DND-41 (cell line): ENCODE results near the gene HOXA5.

Experiments used
- EZH2 ChIP-seq: IDR thresholded peaks from 3 replicates; pipeline ENCODE4 v1.6.1; 2012; ENCODE audit warnings: borderline replicate concordance, low read depth, mild to moderate bottlenecking, moderate library complexity, low read length, inconsistent platforms; ENCODE audit not compliant: severe bottlenecking
- TF ChIP-seq, protein P1 (sequence below): IDR thresholded peaks from 2 replicates; pipeline ENCODE4 v1.5.1; 2012; ENCODE audit warnings: borderline replicate concordance, low read length, moderate library complexity, mild to moderate bottlenecking; ENCODE audit not compliant: poor library complexity, severe bottlenecking; ENCODE audit errors: extremely low read depth

DNA sequence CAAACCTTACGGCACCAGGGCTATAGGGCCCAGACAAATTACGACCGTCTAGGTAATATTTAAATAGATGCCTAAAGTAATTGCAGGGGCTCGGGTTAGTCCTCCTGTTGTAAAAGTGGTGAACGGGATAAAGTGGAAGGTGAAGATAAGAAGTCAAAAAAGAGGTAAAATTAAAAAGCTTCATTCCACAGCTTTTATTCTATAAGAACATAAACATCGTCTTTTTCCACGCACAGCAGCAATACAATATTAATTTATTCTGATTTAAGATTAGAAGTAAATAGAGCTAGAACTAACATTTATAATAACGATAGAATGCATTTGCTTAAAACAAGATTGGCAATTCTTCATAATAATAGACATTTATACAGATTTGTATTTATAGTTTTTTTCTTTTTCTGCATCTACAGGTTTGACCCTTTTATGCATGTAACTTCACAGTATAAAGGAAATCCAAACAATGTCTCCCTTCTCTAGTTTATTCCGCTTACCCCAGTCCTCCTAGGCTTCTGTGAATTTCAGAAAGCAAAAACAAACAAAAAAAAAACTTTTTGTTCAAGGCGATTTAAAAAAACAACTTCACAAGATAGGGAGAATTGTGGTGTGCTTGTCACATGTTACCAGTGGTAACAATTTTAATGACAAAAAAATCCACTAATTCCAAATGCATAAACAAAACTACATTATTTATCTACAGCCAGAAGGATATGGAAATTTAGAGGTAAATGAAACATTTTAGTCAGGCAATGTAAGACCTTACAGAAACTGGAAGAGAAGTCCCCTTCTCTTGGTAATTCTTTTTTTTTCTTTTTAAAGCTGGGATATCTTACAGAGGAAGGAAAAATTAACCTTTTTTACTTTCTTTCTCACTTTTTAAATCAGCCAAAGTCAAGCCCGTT lies 27.2 kb upstream of the HOXA5 start:
- TF ChIP-seq, protein P1, sequence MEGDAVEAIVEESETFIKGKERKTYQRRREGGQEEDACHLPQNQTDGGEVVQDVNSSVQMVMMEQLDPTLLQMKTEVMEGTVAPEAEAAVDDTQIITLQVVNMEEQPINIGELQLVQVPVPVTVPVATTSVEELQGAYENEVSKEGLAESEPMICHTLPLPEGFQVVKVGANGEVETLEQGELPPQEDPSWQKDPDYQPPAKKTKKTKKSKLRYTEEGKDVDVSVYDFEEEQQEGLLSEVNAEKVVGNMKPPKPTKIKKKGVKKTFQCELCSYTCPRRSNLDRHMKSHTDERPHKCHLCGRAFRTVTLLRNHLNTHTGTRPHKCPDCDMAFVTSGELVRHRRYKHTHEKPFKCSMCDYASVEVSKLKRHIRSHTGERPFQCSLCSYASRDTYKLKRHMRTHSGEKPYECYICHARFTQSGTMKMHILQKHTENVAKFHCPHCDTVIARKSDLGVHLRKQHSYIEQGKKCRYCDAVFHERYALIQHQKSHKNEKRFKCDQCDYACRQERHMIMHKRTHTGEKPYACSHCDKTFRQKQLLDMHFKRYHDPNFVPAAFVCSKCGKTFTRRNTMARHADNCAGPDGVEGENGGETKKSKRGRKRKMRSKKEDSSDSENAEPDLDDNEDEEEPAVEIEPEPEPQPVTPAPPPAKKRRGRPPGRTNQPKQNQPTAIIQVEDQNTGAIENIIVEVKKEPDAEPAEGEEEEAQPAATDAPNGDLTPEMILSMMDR, result no peak
- TF ChIP-seq EZH2, result no peak
